ENCODE measurements around the gene MYDGF. TPM values are rescaled to one million over a fixed set of nuclear protein-coding genes. Genes with fewer than 3 reads are reported as not detected.

MYDGF gene
- polyA plus RNA-seq, 1 donor from 2014 or later, result 73.2 TPM

- Histone ChIP-seq H3K9ac (ENCODE audit: low read length) (no peak overlapping the region), H3K9me2 (ENCODE audit: insufficient read depth, low read length) (no peaks in the 10 kb centered on the region), H3K4me2 (ENCODE audit: low read length) (no peak overlapping the region), H2AFZ (ENCODE audit: low read depth, low read length) (no peak overlapping the region), H3K4me3 (ENCODE audit: low read length) (no peak overlapping the region), H3K79me2 (replicated peaks; ENCODE audit: insufficient read depth, low read length) (no peaks in the 10 kb centered on the region), H3K27me3 (ENCODE audit: insufficient read depth, low read depth, low read length) (no peaks in the 10 kb centered on the region), H3K9me3 (ENCODE audit: low read length) (no peaks in the 10 kb centered on the region), H3K36me3 (ENCODE audit: insufficient read depth, low read length) (no peaks in the 10 kb centered on the region), H4K20me1 (ENCODE audit: insufficient read depth) (no peaks in the 10 kb centered on the region), H3F3A (ENCODE audit: insufficient read depth, low read length, poor library complexity, severe bottlenecking) (no peaks in the 10 kb centered on the region), H3K27ac (ENCODE audit: low read length) (no peak overlapping the region)
- TF ChIP-seq CTCF (IDR thresholded peaks at IDR 0.05; ENCODE audit: poor library complexity, severe bottlenecking) (no peak), POLR2AphosphoS5 (IDR thresholded peaks at IDR 0.05) (no peak), TAF1 (IDR thresholded peaks at IDR 0.05; ENCODE audit: low read depth) (no peak), REST (IDR thresholded peaks at IDR 0.05; ENCODE audit: borderline replicate concordance) (no peak), MXI1 (conservative IDR thresholded peaks at IDR 0.05; ENCODE audit: poor library complexity, severe bottlenecking) (no peak)
These were observed 16.2 kb downstream of the MYDGF start for GRCh38 chr19:4653793-4654436.

- Histone ChIP-seq H4K20me1 (ENCODE audit: insufficient read depth) (no peaks in the 10 kb centered on the region), H3K4me3 (ENCODE audit: low read length) (no peak overlapping the region), H3K9me3 (ENCODE audit: low read length) (no peaks in the 10 kb centered on the region), H3K79me2 (replicated peaks; ENCODE audit: insufficient read depth, low read length) (no peaks in the 10 kb centered on the region), H3K36me3 (ENCODE audit: insufficient read depth, low read length) (no peaks in the 10 kb centered on the region), H3K4me2 (ENCODE audit: low read length) (no peak overlapping the region), H3K27ac (ENCODE audit: low read length) (no peak overlapping the region), H3K9ac (ENCODE audit: low read length) (no peak overlapping the region), H2AFZ (ENCODE audit: low read depth, low read length) (no peak overlapping the region), H3K27me3 (ENCODE audit: insufficient read depth, low read depth, low read length) (no peaks in the 10 kb centered on the region), H3K9me2 (ENCODE audit: insufficient read depth, low read length) (no peaks in the 10 kb centered on the region), H3F3A (ENCODE audit: insufficient read depth, low read length, poor library complexity, severe bottlenecking) (no peaks in the 10 kb centered on the region)
- no peak for TF ChIP-seq MXI1 (conservative IDR thresholded peaks at IDR 0.05; ENCODE audit: poor library complexity, severe bottlenecking)
- TF ChIP-seq REST (IDR thresholded peaks at IDR 0.05; ENCODE audit: borderline replicate concordance), result no peak
- TF ChIP-seq EP300 (conservative IDR thresholded peaks at IDR 0.05; ENCODE audit: poor library complexity, severe bottlenecking), result no peak
- no peak for TF ChIP-seq POLR2AphosphoS5 (IDR thresholded peaks at IDR 0.05)
- TF ChIP-seq CTCF (IDR thresholded peaks at IDR 0.05; ENCODE audit: poor library complexity, severe bottlenecking), result no peak
- no peak for TF ChIP-seq RAD21 (conservative IDR thresholded peaks at IDR 0.05)
- no peak for TF ChIP-seq SMC3 (conservative IDR thresholded peaks at IDR 0.05; ENCODE audit: poor library complexity)
- TF ChIP-seq TAF1 (IDR thresholded peaks at IDR 0.05; ENCODE audit: low read depth), result no peak
- no peak for TF ChIP-seq EZH2 (IDR thresholded peaks at IDR 0.05; ENCODE audit: borderline replicate concordance, insufficient read depth, low read length, poor library complexity, severe bottlenecking)
These were observed 18.1 kb downstream of the MYDGF start for GRCh38 chr19:4652075-4652474.
